NB4 (cell line): ENCODE data around the gene SCML1.

Experiments
- CTCF ChIP-seq: IDR thresholded peaks from one replicate; pipeline ENCODE4 v1.5.1; 2012; ENCODE audit warnings: low read depth, low read length
- POLR2A ChIP-seq: IDR thresholded peaks from 2 replicates; pipeline ENCODE4 v1.6.1; 2011; ENCODE audit warnings: mild to moderate bottlenecking; ENCODE audit not compliant: insufficient read length; ENCODE audit errors: extremely low read depth

- no peak for TF ChIP-seq CTCF
- TF ChIP-seq POLR2A: no peak
Measured at GRCh38 chrX:17692709-17693346, 44.5 kb upstream of the SCML1 start.
